ENCODE data around the gene ANTXR2. TPM values are rescaled to one million over a fixed set of nuclear protein-coding genes. Genes with fewer than 3 reads are reported as not detected.

Gene ANTXR2
- total RNA-seq, 1 donor from 2014 or later = 12.6 TPM

DNA sequence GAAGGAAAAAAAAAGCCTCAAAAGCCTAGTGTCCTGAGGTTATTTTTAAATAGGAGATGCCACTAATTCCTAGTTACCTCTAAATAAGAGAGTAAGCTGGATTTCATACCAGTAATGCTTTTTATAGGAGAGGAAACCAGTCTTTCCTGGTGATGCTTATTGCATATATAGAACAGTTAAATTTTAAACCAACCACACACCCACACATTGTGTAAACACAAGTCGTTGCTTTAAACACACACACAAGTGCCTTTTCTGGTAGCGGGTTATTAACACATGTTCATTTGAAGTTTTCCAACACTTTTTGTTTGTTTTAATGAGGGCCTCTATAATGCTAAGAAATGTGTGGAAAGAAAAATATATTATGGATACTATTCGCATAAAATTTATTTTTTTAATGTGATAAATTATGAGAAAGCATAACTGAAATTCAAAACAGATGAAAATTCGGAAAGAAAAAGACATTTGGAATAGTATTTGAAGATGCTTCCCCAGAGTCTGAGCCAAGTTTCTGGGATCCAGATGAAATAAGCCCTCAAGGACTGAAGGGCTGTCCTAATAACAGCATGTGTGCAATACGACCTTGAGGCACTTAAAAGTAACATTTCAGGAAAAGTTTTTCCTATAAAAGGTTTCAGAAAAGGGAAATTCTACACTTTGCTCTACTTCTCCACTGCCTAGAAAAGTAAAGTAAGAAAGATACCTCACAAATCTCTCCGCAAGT is 2.0 kb downstream of the ANTXR2 start:
- FAIRE-seq (no peak), DNase-seq (ENCODE audit: low spot score in 2 of 2) (no peak)

DNA sequence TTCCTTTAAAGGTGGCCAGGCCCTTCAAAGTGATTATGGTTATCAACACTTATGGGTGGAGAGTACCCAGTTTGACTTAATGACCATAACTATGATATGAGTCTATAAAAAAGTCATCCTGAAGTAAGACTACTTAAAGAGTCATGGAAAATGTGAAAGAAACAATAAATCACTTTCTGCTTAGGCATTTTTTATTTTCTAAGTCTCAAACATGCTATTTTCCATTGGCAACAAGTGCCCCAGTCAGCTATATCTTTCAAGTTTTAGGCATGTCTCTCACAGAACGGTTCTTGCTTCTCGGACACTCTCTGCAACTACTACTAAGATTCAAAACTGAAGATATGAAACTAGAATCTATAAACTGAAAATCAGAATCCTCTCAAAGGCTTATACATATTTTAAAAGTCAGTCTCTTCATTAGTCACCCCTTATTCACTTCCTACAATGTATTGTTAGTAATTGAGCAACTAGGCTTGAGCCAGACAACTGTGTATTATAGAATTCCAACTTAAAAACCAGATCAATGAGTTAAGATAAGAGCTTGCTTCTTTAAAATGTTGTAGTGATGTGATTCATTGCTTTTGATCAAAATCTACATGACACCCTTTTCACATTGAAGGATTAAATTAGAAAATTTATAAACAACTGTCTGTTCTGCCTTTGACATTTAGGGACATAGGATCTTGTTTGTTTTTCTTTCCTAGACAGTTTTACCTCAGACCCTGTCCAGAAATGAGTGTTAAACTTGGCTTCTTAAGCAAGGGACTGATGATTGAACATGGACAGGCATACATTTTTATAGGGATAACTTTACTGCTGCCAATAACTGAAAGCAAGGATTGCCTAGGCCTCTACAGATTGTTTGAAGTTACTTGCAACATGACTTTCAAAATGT is 2.9 kb downstream of the ANTXR2 start:
- no peak for FAIRE-seq
- no peak for DNase-seq (ENCODE audit: low spot score in 2 of 2)

DNA sequence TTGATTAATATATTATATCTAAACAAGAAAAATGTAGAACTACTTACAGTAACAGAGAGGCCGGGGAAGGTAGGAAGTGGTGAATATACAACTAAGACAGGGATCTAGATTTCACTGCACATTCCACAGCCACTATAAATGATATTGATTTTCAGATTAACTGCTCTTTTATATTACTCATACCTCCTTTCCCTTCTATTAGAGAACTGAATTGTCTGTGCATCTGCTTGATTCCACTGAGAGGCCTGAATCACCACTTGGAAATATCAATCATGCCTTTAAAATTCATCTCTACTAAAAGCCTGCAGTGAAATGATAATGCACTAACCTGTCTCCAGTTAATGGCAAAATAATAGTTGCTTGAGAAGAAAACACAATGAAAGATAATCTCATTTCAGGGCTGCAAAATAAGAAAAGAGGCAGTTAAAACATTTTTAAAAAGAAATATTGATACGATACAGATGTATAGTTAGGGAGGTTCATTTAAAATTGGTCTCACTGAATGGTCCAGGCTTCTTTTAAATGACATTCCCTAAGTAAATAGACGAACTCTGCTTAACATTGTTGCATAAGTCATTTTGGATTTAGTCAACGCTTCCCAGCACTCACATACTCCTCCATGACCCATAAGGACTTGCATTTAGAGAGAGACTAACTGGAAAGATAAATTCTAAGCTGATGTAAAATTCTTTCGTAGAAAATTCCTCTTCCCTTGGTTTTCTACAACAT is 3.8 kb downstream of the ANTXR2 start:
- DNase-seq (ENCODE audit: low spot score in 2 of 2) (no peak), FAIRE-seq (no peak)

DNA sequence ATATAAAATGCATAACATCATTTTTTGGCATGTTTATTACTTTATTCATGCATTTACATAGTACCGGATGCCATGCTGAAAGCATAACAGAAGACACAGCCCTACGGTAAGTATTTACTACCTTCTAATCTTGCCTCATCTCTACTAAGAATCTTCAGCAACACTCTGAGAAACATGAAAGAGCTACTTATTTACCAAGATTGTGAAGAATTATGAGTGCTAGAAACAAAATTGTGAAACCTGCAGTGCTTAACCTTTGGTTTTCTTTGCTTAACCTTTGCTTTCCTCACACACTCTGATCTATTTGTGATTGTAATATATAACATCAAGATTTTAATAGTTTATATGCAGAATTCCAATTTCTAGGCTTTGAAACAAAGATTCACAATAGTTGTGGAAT is 7.4 kb downstream of the ANTXR2 start:
- FAIRE-seq (no peak), DNase-seq (ENCODE audit: low spot score in 2 of 2) (no peak)

DNA sequence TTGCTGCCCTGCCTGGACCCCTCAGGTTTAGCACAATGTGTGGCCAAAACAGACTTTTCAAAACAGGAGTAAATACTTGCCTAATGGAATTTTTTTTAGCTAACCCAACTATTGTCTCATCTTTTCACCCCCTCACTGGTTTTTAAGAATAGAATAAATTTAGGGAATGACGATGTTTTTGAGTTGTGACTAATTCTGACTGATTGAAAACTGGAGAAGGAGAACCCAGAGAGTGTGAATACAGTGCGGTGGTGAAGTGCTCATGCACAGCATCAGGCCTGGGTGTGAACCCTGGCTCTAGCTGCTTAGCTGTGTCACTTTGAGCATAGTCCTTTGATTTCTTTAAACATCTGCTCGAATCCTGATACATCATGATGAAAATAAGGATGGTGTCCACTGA is 10.5 kb downstream of the ANTXR2 start:
- DNase-seq (ENCODE audit: low spot score in 2 of 2) (no peak), FAIRE-seq (no peak)

DNA sequence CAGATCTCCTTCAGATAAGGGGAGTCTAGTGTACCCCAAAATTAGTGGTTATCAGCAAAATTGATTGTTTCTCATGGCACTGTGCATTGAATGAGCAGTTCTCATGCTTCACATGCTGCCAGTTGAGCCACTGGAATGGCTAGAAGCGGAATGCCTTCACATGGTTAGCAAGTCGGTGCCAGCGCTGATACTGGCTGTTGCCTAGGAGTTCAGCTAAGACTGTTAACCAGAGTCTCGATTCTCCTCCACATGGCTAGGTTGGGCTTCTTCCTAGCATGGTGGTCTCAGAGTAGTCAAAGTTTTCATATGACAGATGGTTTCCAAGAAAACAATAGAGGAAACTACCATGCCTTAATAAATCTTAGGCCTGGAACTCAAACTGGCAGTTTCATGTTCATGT is 12.2 kb downstream of the ANTXR2 start:
- DNase-seq (ENCODE audit: low spot score in 2 of 2) = no peak
- FAIRE-seq = no peak

DNA sequence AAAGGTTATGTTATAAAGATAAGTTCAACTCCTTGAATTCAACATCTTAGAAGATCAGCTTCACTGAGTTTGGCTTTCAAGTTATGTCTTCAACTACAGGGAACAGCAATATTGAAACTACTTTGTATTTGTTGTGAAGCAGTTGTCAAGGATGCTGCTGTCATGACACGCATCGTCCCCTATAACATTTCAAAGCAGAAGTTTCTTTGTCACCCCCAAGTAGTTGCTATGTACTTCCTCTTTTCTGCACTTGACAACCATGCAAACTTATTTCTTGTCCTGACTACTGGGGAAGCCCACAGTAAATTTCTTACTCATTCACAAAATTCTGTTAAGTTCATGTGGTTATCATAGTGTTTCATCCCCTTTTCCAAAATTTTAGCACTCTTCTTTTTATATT is 14.3 kb downstream of the ANTXR2 start:
- FAIRE-seq = no peak
- DNase-seq (ENCODE audit: low spot score in 2 of 2) = no peak

DNA sequence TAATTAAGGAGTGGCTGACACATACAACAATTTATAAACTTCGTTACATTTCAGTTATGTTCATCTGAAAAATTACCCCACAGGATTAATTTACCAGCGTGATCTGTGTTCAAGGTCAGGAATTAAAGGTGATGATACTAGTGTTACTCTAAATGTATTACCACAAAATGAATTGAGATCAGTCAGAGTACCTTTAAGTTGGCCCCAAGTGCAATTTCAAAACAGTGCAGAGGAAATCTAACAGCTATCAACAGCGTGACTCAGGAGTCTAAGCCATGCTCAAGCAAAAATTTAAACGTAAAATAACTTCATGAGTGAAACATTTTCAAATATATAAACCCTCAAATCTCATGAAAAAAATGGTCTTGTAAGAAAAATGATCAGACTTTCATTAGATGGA is 18.7 kb downstream of the ANTXR2 start:
- FAIRE-seq (no peak), DNase-seq (ENCODE audit: low spot score in 2 of 2) (no peak)

DNA sequence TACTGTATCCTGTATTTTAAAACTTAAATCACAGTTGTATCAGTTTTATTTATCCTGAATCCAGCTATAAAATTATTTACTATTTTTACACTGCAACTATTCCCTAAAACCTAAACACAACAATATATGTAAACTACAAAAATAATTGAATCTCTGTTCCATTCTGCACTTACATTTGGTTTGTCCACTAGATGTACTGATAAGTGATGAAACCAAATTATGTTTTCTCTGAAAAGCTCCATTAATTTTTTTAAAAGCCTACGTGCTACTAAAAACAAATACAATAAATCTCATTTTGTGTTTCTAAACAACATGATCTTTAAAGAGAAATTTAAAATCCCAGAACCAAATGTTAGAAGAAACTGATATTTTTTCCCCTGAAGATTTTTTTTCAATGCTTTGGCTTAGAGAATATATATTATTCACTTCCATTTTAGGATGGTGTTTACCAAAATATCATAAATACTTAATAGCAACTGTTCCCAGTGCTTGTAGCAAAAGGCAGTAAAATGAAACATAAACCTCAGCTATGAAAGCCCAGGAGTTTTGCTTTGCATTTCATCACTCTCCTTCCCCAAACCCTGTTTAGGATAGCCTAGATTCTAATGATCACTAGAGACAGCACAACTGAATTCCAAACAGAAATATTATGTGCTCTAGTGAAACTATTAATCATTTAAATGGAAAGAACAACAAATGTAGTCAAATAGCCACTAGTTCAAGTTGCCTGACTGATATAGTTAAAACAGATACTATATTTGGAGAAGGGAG is 19.7 kb downstream of the ANTXR2 start:
- no peak for FAIRE-seq
- no peak for DNase-seq (ENCODE audit: low spot score in 2 of 2)

DNA sequence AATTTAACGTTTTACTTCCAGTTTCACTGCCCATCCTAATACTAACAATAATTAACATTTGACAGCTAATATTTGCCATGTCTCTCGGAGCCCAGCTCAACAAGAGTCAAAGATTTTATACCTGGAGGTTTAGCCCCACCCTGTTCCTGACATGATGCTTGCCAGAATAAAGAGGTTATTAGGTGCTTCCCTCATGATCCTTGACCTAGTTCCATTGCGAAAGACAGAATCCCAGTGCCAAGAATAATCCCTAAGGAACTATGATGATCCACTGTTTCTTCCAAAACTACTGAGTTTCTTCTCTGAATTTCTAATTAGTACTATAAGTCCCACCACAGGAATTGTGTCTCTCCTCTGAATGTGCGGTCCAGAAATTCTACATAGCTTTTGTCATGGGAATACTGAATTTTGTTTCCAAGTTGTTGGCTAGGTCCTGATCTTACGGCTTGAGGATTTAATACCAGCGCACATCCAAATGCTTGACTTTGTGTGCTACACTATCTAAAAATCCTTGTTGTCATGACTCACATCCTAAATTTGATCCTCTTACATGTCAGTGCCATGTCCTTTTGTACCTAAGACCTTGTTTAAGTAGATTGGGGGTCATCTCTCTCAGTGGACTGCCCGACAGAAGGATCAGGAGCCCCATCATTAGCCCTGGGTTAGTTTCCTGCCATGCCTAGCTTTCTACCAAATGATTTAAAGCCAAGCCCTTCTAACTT is 23.1 kb downstream of the ANTXR2 start:
- DNase-seq (ENCODE audit: low spot score in 2 of 2) (no peak), FAIRE-seq (no peak)

DNA sequence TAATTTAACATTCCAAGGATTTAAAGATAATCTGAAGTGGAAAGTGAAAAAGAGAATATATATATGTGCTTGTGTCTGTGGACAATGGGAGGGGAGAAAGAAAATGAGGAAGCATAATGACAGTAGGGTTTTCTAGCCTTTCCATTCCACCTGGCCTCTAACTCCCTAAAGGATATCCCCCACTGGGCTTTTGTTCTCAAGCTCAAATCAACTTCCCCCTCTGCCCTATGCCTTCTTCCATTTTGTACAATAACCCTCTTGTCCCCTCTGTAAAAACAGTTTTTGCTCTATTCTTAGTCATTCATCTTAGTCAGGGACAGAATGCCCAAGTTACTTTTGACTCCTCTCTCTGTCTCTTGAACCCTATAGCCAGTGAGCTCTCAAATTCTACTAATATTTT is 23.6 kb downstream of the ANTXR2 start:
- no peak for FAIRE-seq
- DNase-seq (ENCODE audit: low spot score in 2 of 2) = no peak

DNA sequence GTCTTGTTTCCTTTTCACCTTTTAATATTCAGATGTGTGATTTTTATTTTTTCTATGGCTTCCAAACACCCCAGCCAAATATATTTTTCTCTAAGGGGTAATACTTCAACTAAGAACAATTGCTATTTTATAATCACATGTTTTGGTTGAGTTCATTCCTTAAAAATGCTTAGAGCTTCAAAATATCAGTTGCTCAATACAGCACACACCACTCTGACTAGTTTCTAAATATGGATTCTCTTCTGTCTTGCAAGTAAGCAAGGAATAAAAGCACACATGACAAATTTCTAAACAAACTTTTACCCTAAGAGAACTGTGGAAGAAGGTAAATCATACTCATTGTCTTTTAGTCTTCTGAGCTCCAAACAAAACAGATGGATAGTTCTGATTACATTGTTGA is 27.2 kb downstream of the ANTXR2 start:
- no peak for FAIRE-seq
- no peak for DNase-seq (ENCODE audit: low spot score in 2 of 2)

DNA sequence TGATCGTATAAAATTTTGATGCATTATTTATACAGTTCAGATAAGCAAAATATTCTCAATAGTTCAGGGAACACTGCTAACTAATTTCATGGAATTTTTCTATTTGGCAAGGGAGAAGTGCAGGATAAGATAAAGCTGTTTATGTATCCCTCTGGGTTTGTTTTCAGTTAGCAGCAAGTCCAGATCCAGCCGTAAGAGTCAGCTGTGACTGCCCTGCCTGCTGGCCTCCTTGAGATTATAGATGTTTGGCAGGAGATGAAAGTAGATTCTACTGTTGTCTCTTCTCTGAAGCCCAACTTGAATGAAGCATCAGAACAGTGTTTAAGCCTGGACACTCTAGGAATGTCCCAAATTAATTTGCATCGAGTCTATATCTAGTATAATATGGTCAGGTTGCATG is 29.5 kb downstream of the ANTXR2 start:
- DNase-seq (ENCODE audit: low spot score in 2 of 2) (no peak), FAIRE-seq (no peak)

DNA sequence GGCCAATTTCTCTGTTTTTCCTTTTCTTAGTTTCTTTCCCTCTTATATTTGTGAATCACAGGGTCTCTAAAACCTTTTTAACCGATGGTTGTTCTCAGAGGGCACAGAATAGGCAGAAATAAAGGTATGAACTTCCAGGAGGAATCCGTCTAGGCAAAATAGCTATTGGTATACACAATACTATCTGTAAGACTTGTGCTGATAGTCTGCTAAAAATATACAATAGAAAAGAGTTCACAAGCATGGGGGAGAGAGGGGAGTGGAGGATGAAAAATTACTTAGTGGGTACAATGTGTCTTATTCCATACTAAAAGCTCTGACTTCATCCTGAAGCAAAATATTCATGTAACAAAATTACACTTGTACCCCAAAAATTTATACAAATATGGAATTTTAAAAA is 30.2 kb downstream of the ANTXR2 start:
- FAIRE-seq (no peak), DNase-seq (ENCODE audit: low spot score in 2 of 2) (no peak)

DNA sequence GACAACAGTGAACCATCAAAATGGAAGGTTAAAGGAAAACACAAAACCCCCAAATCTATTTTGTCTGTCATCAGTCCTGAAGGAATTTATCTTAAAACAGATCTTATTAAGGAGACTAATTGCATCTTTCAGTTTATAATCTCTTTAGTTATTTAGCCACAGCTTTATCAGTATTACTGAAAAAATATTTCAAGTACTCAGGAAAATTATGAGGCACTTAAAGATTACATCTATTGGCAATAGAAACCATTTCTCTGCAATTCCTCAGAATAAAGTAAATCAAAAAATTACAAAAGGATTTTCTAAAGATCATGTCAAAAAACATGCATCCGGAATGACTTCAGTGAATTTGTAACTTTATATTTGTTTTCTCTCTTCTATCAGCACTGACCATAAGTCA is 35.2 kb downstream of the ANTXR2 start:
- FAIRE-seq = no peak
- DNase-seq (ENCODE audit: low spot score in 2 of 2) = no peak

DNA sequence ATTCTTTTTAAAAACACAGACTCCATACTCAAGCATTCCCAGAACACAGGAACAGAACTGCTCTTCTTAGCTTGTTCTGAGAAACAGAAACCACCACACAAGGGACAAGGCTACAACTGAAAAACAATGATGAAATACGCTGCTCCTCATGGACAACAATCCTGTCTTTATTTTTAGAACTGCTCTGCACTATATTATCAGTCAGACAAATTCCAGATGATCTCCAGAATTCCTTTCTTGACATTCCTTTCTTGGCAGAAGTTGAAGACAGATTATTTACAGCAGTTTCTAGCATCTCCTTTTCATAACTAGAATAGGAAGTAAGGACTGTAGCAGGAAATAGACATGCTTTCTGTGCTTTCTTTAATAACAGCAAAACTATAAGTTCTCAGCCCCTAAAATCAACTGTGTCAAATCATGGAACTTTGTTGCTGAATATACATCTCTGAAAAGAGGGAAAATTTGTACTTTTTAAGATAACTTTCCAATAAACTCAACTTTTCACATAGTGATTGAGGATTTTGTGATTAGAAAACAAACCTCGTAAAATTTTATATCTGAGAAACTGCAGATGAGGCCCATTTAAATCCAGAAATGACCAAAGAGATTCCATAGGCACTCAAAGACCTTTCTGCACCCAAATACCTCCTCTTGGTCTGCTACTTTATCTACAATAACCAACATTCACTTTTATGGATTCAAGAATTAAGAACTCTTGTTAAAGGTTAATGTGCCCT is 35.9 kb downstream of the ANTXR2 start:
- FAIRE-seq (no peak), DNase-seq (ENCODE audit: low spot score in 2 of 2) (no peak)

DNA sequence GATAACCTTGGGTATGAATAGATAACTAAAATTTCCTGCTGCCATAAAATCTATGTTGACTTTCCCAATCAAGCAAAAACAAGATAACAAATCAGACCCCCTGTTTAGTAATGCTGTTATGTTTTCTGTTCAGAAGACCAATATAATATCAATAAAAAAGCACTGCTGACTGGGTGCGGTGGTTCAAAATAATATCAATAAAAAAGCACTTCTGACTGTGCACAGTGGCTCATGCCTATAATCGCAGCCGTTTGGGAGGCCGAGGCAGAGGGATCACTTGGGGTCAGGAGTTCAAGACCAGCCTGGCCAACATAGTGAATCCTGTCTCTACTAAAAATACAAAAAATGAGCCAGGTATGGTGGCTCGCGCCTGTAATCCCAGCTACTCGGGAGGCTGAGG is 36.7 kb downstream of the ANTXR2 start:
- DNase-seq (ENCODE audit: low spot score in 2 of 2) = no peak
- no peak for FAIRE-seq

DNA sequence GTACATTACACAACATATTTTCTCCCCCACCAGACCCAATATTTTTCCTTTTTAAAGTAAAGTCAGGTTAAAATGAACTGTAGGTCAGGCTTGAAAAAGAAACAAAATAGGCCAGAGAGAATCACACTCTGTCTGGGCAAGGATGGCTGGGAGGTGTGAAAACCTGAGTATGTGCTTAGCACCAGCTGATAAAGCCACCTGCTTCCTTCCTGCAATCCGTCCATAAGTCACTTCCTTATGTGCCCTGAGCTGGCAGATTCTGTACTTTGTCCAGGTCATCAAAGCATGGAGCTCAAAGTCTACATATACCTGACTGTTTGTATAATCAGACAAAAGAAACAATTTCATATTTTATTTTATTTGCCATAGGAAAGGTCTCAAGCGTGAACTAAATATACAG is 37.7 kb downstream of the ANTXR2 start:
- no peak for DNase-seq (ENCODE audit: low spot score in 2 of 2)
- no peak for FAIRE-seq

DNA sequence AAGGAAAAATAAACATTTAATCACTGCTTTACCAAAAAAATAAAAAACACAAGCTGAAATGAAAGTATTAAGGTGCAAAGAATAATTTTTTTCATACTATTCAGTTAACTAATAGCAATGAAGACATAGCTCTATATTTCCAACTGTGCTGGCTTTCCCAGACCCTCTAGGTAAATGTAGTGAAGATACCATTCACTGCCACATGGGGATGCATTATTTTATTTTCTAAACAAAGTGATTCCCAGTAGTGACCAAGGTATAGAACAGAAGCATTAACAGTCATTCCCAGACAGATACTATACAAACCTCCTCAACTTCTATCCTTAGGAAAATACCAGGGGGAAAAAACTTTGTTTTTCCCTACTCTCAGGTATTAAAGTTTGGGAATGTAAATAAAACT is 39.4 kb downstream of the ANTXR2 start:
- no peak for FAIRE-seq
- DNase-seq (ENCODE audit: low spot score in 2 of 2) = no peak

All from frontal cortex (tissue), 4 donors.